Activated naive CD8-positive, alpha-beta T cell treated with anti-CD3 and anti-CD28 coated beads, Interleukin-2, amount 50 U/mL, for 24 hours (primary cell): ENCODE data around the gene TMEM187.
A peak's percentile ranks its signal among the peaks of the same experiment; 100 is the strongest.

ENCODE experiments used
- ATAC-seq: fragments of 150-1000 bp; cut with Tn5 transposase; one replicate; pipeline ENCODE4 v1.10.0; 2021
- DNase-seq: peaks from one replicate; pipeline ENCODE4 v3.0.0; 2021
- H3K27ac Mint-ChIP-seq: one replicate; pipeline ENCODE4 v1.8.0; 2021; ENCODE audit warnings: mild to moderate bottlenecking, mixed read lengths
- H3K27me3 Mint-ChIP-seq: one replicate; pipeline ENCODE4 v1.8.0; 2021; ENCODE audit warnings: mixed read lengths
- H3K36me3 Mint-ChIP-seq: one replicate; pipeline ENCODE4 v1.8.0; 2021; ENCODE audit warnings: low read depth, mixed read lengths
- H3K4me1 Mint-ChIP-seq: one replicate; pipeline ENCODE4 v1.8.0; 2021; ENCODE audit warnings: mixed read lengths
- H3K4me3 Mint-ChIP-seq: one replicate; pipeline ENCODE4 v1.8.0; 2021; ENCODE audit warnings: mild to moderate bottlenecking, moderate library complexity, mixed read lengths
- H3K9me3 Mint-ChIP-seq: one replicate; pipeline ENCODE4 v1.8.0; 2021; ENCODE audit warnings: mixed read lengths

TMEM187 gene

GRCh38 chrX:154008521-154008920 lies 36.0 kb downstream of the TMEM187 start:
- Mint-ChIP-seq H3K27ac (peak overlapping the region; percentile 54), H3K9me3 (no peaks in the 10 kb centered on the region), H3K4me1 (peaks cover 16% of the 10 kb centered on the region), H3K27me3 (no peaks in the 10 kb centered on the region), H3K36me3 (peaks cover 18% of the 10 kb centered on the region), H3K4me3 (no peak overlapping the region)
- ATAC-seq (no peak), DNase-seq (no peak)

- DNase-seq = no peak
- peaks cover 23% of the 10 kb centered on the region for H3K4me1 Mint-ChIP-seq
- no peaks in the 10 kb centered on the region for H3K9me3 Mint-ChIP-seq
- no peak overlapping the region for H3K4me3 Mint-ChIP-seq
- no peak overlapping the region for H3K27ac Mint-ChIP-seq
- H3K36me3 Mint-ChIP-seq = peaks cover 19% of the 10 kb centered on the region
- H3K27me3 Mint-ChIP-seq = no peaks in the 10 kb centered on the region
- no peak for ATAC-seq
Observed at GRCh38 chrX:154010330-154011087, 38.0 kb downstream of the TMEM187 start.

- no peak overlapping the region for H3K4me3 Mint-ChIP-seq
- no peaks in the 10 kb centered on the region for H3K27me3 Mint-ChIP-seq
- peaks cover 16% of the 10 kb centered on the region for H3K36me3 Mint-ChIP-seq
- H3K9me3 Mint-ChIP-seq = no peaks in the 10 kb centered on the region
- no peak for ATAC-seq
- peaks cover 27% of the 10 kb centered on the region for H3K4me1 Mint-ChIP-seq
- peak overlapping the region; percentile 31 for H3K27ac Mint-ChIP-seq
- DNase-seq = no peak
Observed at GRCh38 chrX:154011376-154012335, 39.1 kb downstream of the TMEM187 start.

- no peak overlapping the region for H3K4me3 Mint-ChIP-seq
- no peak overlapping the region for H3K27ac Mint-ChIP-seq
- no peak for DNase-seq
- no peaks in the 10 kb centered on the region for H3K27me3 Mint-ChIP-seq
- H3K9me3 Mint-ChIP-seq = no peaks in the 10 kb centered on the region
- H3K4me1 Mint-ChIP-seq = peaks cover 27% of the 10 kb centered on the region
- peaks cover 15% of the 10 kb centered on the region for H3K36me3 Mint-ChIP-seq
- no peak for ATAC-seq
Observed at GRCh38 chrX:154012336-154012991, 39.9 kb downstream of the TMEM187 start.

- H3K4me3 Mint-ChIP-seq = no peak overlapping the region
- H3K9me3 Mint-ChIP-seq = no peaks in the 10 kb centered on the region
- no peaks in the 10 kb centered on the region for H3K27me3 Mint-ChIP-seq
- peaks cover 24% of the 10 kb centered on the region for H3K4me1 Mint-ChIP-seq
- H3K36me3 Mint-ChIP-seq = peaks cover 10% of the 10 kb centered on the region
- no peak for DNase-seq
- no peak for ATAC-seq
- no peak overlapping the region for H3K27ac Mint-ChIP-seq
Observed at GRCh38 chrX:154013001-154013421, 40.5 kb downstream of the TMEM187 start.

GRCh38 chrX:154013614-154014360 lies 41.2 kb downstream of the TMEM187 start:
- Mint-ChIP-seq H3K36me3 (peaks cover 13% of the 10 kb centered on the region), H3K4me3 (no peak overlapping the region), H3K27ac (peak overlapping the region; percentile 21)

GRCh38 chrX:154014429-154015380 lies 42.2 kb downstream of the TMEM187 start:
- ATAC-seq = no peak
- Mint-ChIP-seq H3K4me3 (peak overlapping the region; percentile 6), H3K36me3 (peaks cover 14% of the 10 kb centered on the region), H3K9me3 (no peaks in the 10 kb centered on the region), H3K27ac (peak overlapping the region; percentile 67), H3K4me1 (peaks cover 20% of the 10 kb centered on the region), H3K27me3 (no peaks in the 10 kb centered on the region)
- DNase-seq = no peak

More at GRCh38 chrX:154013614-154014360, 41.2 kb downstream of the TMEM187 start:
- peak; percentile 73 for ATAC-seq
- H3K4me1 Mint-ChIP-seq = peaks cover 20% of the 10 kb centered on the region
- H3K9me3 Mint-ChIP-seq = no peaks in the 10 kb centered on the region
- DNase-seq = peak; percentile 54
- H3K27me3 Mint-ChIP-seq = no peaks in the 10 kb centered on the region

GRCh38 chrX:154015581-154016264 lies 43.2 kb downstream of the TMEM187 start:
- H3K9me3 Mint-ChIP-seq = no peaks in the 10 kb centered on the region
- H3K4me1 Mint-ChIP-seq = peaks cover 18% of the 10 kb centered on the region
- peaks cover 14% of the 10 kb centered on the region for H3K36me3 Mint-ChIP-seq
- ATAC-seq (no peak), DNase-seq (no peak)
- peak overlapping the region; percentile 36 for H3K4me3 Mint-ChIP-seq
- H3K27me3 Mint-ChIP-seq = no peaks in the 10 kb centered on the region
- H3K27ac Mint-ChIP-seq = peak overlapping the region; percentile 67

GRCh38 chrX:154016366-154017076 lies 44.0 kb downstream of the TMEM187 start:
- Mint-ChIP-seq H3K36me3 (peaks cover 14% of the 10 kb centered on the region), H3K27ac (no peak overlapping the region), H3K4me3 (no peak overlapping the region), H3K27me3 (no peaks in the 10 kb centered on the region), H3K4me1 (peaks cover 25% of the 10 kb centered on the region), H3K9me3 (no peaks in the 10 kb centered on the region)
- DNase-seq (no peak), ATAC-seq (no peak)

- Mint-ChIP-seq H3K9me3 (no peaks in the 10 kb centered on the region), H3K27me3 (no peaks in the 10 kb centered on the region), H3K36me3 (peaks cover 13% of the 10 kb centered on the region), H3K4me3 (peak overlapping the region; percentile 86), H3K4me1 (peaks cover 26% of the 10 kb centered on the region), H3K27ac (peak overlapping the region; percentile 89)
- DNase-seq (no peak), ATAC-seq (no peak)
Observed at GRCh38 chrX:154017766-154018517, 45.4 kb downstream of the TMEM187 start.

GRCh38 chrX:154018518-154019060 lies 46.0 kb downstream of the TMEM187 start:
- Mint-ChIP-seq H3K9me3 (no peaks in the 10 kb centered on the region), H3K27me3 (no peaks in the 10 kb centered on the region), H3K4me1 (peaks cover 24% of the 10 kb centered on the region), H3K27ac (peak overlapping the region; percentile 89), H3K4me3 (peak overlapping the region; percentile 86), H3K36me3 (peaks cover 10% of the 10 kb centered on the region)
- DNase-seq = no peak
- ATAC-seq = no peak
